ENCODE measurements around the gene ARHGAP31. TPM values are rescaled to one million over a fixed set of nuclear protein-coding genes. Genes with fewer than 3 reads are reported as not detected.
A peak's percentile ranks its signal among the peaks of the same experiment; 100 is the strongest.

ARHGAP31 gene
- total RNA-seq, 2 donors from 2014 or later, result 11.6 to 14.0 TPM

- no peak overlapping the region for H3K4me3 Mint-ChIP-seq
Observed at GRCh38 chr3:119420196-119420595, 126.0 kb downstream of the ARHGAP31 start.

GRCh38 chr3:119427669-119428068, 133.5 kb downstream of the ARHGAP31 start:
- H3K27me3 Mint-ChIP-seq, result no peaks in the 10 kb centered on the region
- H3K4me1 Mint-ChIP-seq, result no peaks in the 10 kb centered on the region
- ATAC-seq (replicated peaks), result no peak
- H3K4me3 Mint-ChIP-seq, result no peak overlapping the region
- H3K36me3 Mint-ChIP-seq (ENCODE audit: low read depth), result peaks cover 50% of the 10 kb centered on the region
- no peak overlapping the region for H3K27ac Mint-ChIP-seq
- H3K9me3 Mint-ChIP-seq, result peaks cover 31% of the 10 kb centered on the region

More at GRCh38 chr3:119420196-119420595, 126.0 kb downstream of the ARHGAP31 start:
- no peak for ATAC-seq (replicated peaks)
- no peaks in the 10 kb centered on the region for H3K27me3 Mint-ChIP-seq
- no peak overlapping the region for H3K27ac Mint-ChIP-seq
- H3K9me3 Mint-ChIP-seq, result no peaks in the 10 kb centered on the region
- H3K4me1 Mint-ChIP-seq, result peaks cover 7% of the 10 kb centered on the region
- H3K36me3 Mint-ChIP-seq (ENCODE audit: low read depth), result peaks cover 17% of the 10 kb centered on the region

GRCh38 chr3:119428538-119428937, 134.4 kb downstream of the ARHGAP31 start:
- Mint-ChIP-seq H3K4me3 (no peak overlapping the region), H3K27ac (no peak overlapping the region), H3K36me3 (ENCODE audit: low read depth) (peaks cover 59% of the 10 kb centered on the region), H3K9me3 (peaks cover 31% of the 10 kb centered on the region), H3K27me3 (no peaks in the 10 kb centered on the region), H3K4me1 (no peaks in the 10 kb centered on the region)
- ATAC-seq (replicated peaks), result no peak

- H3K36me3 Mint-ChIP-seq (ENCODE audit: low read depth), result peaks cover 98% of the 10 kb centered on the region
- H3K4me1 Mint-ChIP-seq, result no peaks in the 10 kb centered on the region
- no peaks in the 10 kb centered on the region for H3K27me3 Mint-ChIP-seq
- no peak for ATAC-seq (replicated peaks)
- no peak overlapping the region for H3K4me3 Mint-ChIP-seq
- H3K27ac Mint-ChIP-seq, result no peak overlapping the region
- H3K9me3 Mint-ChIP-seq, result peaks cover 12% of the 10 kb centered on the region
Observed at GRCh38 chr3:119433613-119434325, 139.6 kb downstream of the ARHGAP31 start.

- no peak overlapping the region for H3K4me3 Mint-ChIP-seq
- no peak overlapping the region for H3K27ac Mint-ChIP-seq
- no peaks in the 10 kb centered on the region for H3K4me1 Mint-ChIP-seq
- H3K27me3 Mint-ChIP-seq, result no peaks in the 10 kb centered on the region
- no peak for ATAC-seq (replicated peaks)
- peaks cover 8% of the 10 kb centered on the region for H3K9me3 Mint-ChIP-seq
- peaks cover 93% of the 10 kb centered on the region for H3K36me3 Mint-ChIP-seq (ENCODE audit: low read depth)
Observed at GRCh38 chr3:119434703-119435102, 140.5 kb downstream of the ARHGAP31 start.

GRCh38 chr3:119436977-119437376, 142.8 kb downstream of the ARHGAP31 start:
- H3K27me3 Mint-ChIP-seq, result no peaks in the 10 kb centered on the region
- H3K27ac Mint-ChIP-seq, result no peak overlapping the region
- no peak overlapping the region for H3K4me3 Mint-ChIP-seq
- ATAC-seq (replicated peaks), result no peak
- H3K9me3 Mint-ChIP-seq, result no peaks in the 10 kb centered on the region
- no peaks in the 10 kb centered on the region for H3K4me1 Mint-ChIP-seq
- H3K36me3 Mint-ChIP-seq (ENCODE audit: low read depth), result peaks cover 93% of the 10 kb centered on the region

- no peaks in the 10 kb centered on the region for H3K27me3 Mint-ChIP-seq
- no peaks in the 10 kb centered on the region for H3K9me3 Mint-ChIP-seq
- peaks cover 94% of the 10 kb centered on the region for H3K36me3 Mint-ChIP-seq (ENCODE audit: low read depth)
- ATAC-seq (replicated peaks), result no peak
- no peaks in the 10 kb centered on the region for H3K4me1 Mint-ChIP-seq
- no peak overlapping the region for H3K27ac Mint-ChIP-seq
- H3K4me3 Mint-ChIP-seq, result no peak overlapping the region
Observed at GRCh38 chr3:119437691-119438258, 143.6 kb downstream of the ARHGAP31 start.

GRCh38 chr3:119443179-119443578, 149.0 kb downstream of the ARHGAP31 start:
- Mint-ChIP-seq H3K4me1 (peaks cover 6% of the 10 kb centered on the region), H3K27ac (no peak overlapping the region), H3K9me3 (no peaks in the 10 kb centered on the region), H3K36me3 (ENCODE audit: low read depth) (peaks cover 90% of the 10 kb centered on the region), H3K4me3 (no peak overlapping the region), H3K27me3 (no peaks in the 10 kb centered on the region)
- ATAC-seq (replicated peaks), result peak; percentile 26

- ATAC-seq (replicated peaks), result peak; percentile 63
- H3K27ac Mint-ChIP-seq, result no peak overlapping the region
- H3K4me1 Mint-ChIP-seq, result peaks cover 6% of the 10 kb centered on the region
- H3K4me3 Mint-ChIP-seq, result peak overlapping the region; percentile 12
- H3K9me3 Mint-ChIP-seq, result no peaks in the 10 kb centered on the region
- peaks cover 95% of the 10 kb centered on the region for H3K36me3 Mint-ChIP-seq (ENCODE audit: low read depth)
- no peaks in the 10 kb centered on the region for H3K27me3 Mint-ChIP-seq
Observed at GRCh38 chr3:119444590-119444989, 150.4 kb downstream of the ARHGAP31 start.

GRCh38 chr3:119453822-119454221, 159.6 kb downstream of the ARHGAP31 start:
- no peak overlapping the region for H3K4me3 Mint-ChIP-seq
- H3K4me1 Mint-ChIP-seq, result peaks cover 17% of the 10 kb centered on the region
- peak overlapping the region; percentile 63 for H3K27ac Mint-ChIP-seq
- H3K9me3 Mint-ChIP-seq, result no peaks in the 10 kb centered on the region
- peaks cover 99% of the 10 kb centered on the region for H3K36me3 Mint-ChIP-seq (ENCODE audit: low read depth)
- ATAC-seq (replicated peaks), result no peak
- H3K27me3 Mint-ChIP-seq, result no peaks in the 10 kb centered on the region

GRCh38 chr3:119456469-119456868, 162.3 kb downstream of the ARHGAP31 start:
- Mint-ChIP-seq H3K36me3 (ENCODE audit: low read depth) (peaks cover 99% of the 10 kb centered on the region), H3K27me3 (no peaks in the 10 kb centered on the region)
- ATAC-seq (replicated peaks), result no peak

GRCh38 chr3:119457246-119457645, 163.1 kb downstream of the ARHGAP31 start:
- no peaks in the 10 kb centered on the region for H3K9me3 Mint-ChIP-seq
- no peak for ATAC-seq (replicated peaks)
- peaks cover 99% of the 10 kb centered on the region for H3K36me3 Mint-ChIP-seq (ENCODE audit: low read depth)
- H3K27me3 Mint-ChIP-seq, result no peaks in the 10 kb centered on the region
- no peak overlapping the region for H3K27ac Mint-ChIP-seq
- H3K4me1 Mint-ChIP-seq, result peaks cover 27% of the 10 kb centered on the region
- no peak overlapping the region for H3K4me3 Mint-ChIP-seq

More at GRCh38 chr3:119456469-119456868, 162.3 kb downstream of the ARHGAP31 start:
- Mint-ChIP-seq H3K4me3 (no peak overlapping the region), H3K4me1 (peaks cover 27% of the 10 kb centered on the region), H3K9me3 (no peaks in the 10 kb centered on the region), H3K27ac (no peak overlapping the region)

GRCh38 chr3:119463171-119464169, 169.3 kb downstream of the ARHGAP31 start, which contains the start of gene TMEM39A:
TSS of gene TMEM39A (minus strand) at chr3:119463615. CDS start at chr3:119462074, 1,541 bp downstream.
- Mint-ChIP-seq H3K4me3 (peak within 1 kb of the TSS; percentile 97), H3K27me3 (no peaks in the 10 kb centered on the region), H3K4me1 (peaks cover 25% of the 10 kb centered on the region), H3K36me3 (ENCODE audit: low read depth) (peaks cover 55% of the 10 kb centered on the region), H3K9me3 (peaks cover 3% of the 10 kb centered on the region), H3K27ac (peak within 1 kb of the TSS; percentile 100)
- peak; percentile 90 for ATAC-seq (replicated peaks)

- H3K27ac Mint-ChIP-seq, result peak overlapping the region; percentile 92
- H3K4me3 Mint-ChIP-seq, result peak overlapping the region; percentile 91
- peaks cover 42% of the 10 kb centered on the region for H3K36me3 Mint-ChIP-seq (ENCODE audit: low read depth)
- H3K27me3 Mint-ChIP-seq, result no peaks in the 10 kb centered on the region
- peaks cover 33% of the 10 kb centered on the region for H3K4me1 Mint-ChIP-seq
- no peak for ATAC-seq (replicated peaks)
- peaks cover 3% of the 10 kb centered on the region for H3K9me3 Mint-ChIP-seq
Observed at GRCh38 chr3:119468041-119468440, 173.9 kb downstream of the ARHGAP31 start.

All from activated T-helper 17 cell treated with anti-CD3 and anti-CD28 coated beads, Interleukin-2, amount 50 U/mL, for 72 hours (primary cell).